ENCODE results near the gene SNRPD3. TPM values are rescaled to one million over a fixed set of nuclear protein-coding genes. Genes with fewer than 3 reads are reported as not detected.
A peak's percentile ranks its signal among the peaks of the same experiment; 100 is the strongest.

The SNRPD3 gene
- total RNA-seq, 1 experiment from 2014 or later = 133 TPM

DNA sequence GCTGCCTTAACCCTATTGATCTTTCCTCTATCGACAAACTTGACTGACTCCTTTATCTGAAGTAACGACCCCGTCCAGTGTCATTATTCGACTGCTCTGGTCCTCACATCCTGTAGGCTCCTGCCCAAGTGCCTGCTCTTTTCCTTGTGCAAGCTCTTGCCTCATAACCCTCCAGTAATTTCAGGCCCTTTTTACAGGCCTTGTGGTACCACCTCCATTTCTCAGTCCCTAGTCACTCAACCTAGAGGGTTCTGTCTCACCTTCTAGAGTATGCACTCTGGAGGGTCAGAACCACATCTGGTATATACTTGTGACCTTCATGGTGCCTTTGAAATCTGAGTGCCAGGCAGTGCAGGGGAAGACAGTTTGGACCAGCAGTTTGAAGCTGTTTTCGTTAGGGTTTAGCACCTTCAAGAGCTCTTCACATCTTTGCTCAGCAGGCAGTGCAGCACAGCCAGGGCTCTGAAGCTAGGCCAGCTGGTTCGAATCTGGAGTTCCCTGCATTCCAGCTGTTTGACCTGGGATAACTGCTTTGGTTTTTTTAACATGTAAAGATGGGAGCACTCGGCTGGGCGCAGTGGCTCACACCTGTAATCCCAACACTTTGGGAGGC is 11.2 kb downstream of the SNRPD3 start:
- DNase-seq (ENCODE audit: low read depth) = no peak

DNA sequence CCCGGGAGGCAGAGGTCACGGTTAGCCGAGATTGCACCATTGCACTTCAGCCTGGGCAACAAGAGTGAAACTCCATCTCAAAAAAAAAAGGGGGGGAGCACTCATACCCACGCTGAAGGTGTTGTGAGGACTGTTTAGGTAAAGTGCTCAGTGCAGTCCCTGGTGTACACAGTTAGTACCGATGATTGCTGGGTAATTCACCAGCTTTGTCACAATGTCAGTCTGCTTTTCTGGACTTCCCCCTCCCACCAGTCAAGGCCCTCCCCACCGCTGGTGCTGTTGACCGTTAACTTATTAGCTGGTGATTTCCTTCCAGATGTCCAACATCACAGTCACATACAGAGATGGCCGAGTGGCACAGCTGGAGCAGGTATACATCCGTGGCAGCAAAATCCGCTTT is 11.9 kb downstream of the SNRPD3 start:
- DNase-seq (ENCODE audit: low read depth) = no peak

DNA sequence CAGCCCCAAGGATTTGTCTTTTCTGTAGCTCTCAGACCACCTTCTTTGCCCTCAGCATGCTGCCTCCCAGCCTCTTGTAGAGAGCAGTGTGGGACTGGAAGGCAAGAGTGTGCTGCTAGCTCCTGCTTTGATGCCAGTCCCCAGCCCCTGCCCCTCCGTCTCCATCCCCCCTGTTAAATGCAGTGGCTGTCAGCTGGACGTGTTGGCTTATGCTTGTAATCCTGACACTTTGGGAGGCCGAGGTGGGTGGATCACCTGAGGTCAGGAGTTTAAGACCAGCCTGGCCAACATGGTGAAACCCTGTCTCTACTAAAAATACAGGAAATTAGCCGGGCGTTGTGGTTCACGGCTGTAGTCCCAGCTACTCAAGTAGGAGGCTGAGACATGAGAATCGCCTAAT is 15.5 kb downstream of the SNRPD3 start:
- DNase-seq (ENCODE audit: low read depth) = no peak

DNA sequence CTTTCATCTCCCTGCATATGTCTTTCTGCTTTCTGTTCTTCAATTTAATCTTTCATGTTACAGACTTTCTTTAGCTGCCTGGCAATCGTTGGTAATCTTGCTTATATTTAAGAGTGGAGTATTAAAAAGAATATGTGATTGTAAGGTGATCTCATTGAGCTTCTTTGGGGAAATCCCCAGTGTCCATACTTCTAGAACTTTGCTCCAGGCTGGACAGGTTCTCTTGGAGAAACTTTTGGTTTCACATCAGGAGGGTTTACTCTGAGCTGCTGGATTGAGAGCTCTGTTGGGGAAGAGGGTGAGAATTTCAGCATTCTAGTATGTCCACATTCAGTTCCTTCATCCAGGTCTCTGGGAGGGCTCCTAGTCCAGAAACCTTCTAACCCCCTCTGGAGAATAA is 21.0 kb downstream of the SNRPD3 start:
- no peak for DNase-seq (ENCODE audit: low read depth)

DNA sequence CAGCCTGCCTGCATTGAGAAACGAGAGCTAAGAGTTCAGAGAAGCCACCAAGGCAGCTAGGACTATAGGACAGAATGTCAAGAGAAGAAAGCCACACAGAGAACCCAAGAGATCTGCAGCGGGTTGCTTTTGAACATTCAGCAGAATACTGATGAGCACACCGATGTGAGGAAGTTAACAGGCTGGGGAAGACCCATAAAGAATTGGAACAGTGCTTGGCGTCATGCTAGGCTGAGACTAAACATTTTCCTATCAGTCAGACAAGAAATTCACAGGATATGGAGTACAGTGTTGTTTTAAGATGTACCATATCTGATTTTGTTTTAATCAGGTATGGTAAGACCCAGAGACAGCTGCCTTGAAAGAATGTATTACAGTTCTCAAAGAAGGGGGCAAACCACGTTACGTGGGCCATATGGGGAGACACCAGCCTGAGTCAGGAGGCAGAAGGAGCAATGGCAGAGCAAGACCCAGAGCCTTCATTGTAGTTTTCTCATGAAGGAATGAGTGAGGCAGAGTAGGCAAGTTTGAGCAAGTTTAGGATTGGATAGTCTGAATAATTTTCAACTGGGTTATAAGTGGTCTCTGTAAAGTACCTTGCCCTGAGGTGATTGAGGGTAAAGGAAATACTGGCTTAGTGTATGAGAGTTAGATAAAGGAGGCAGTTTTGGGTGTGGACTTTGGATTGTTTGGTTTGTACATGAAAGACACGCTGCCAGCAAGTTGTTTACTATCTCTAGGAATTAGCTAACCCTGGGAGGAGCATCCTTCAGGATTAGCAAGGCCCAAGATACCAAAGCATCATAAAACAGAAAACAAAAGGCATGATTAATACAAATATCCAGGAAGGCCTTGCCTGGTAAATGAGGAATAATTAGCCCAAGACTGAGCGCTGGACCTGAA is 22.8 kb downstream of the SNRPD3 start:
- no peak for DNase-seq (ENCODE audit: low read depth)

DNA sequence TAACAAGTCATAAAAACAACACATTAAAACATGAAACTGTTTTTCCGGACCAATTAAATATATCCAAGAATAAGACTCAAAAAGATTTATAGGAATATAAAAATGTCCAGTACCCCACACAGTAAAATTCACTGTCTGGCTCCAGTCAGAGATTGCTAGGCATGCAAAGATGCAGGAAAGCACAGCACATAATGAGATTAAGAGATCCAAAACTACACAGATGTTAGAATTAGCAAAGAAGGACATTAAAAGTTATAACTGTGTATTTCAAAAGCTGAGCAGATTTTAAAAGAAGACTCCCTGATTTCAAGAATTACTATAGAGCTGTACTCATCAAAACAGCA is 23.4 kb downstream of the SNRPD3 start:
- no peak for DNase-seq (ENCODE audit: low read depth)

DNA sequence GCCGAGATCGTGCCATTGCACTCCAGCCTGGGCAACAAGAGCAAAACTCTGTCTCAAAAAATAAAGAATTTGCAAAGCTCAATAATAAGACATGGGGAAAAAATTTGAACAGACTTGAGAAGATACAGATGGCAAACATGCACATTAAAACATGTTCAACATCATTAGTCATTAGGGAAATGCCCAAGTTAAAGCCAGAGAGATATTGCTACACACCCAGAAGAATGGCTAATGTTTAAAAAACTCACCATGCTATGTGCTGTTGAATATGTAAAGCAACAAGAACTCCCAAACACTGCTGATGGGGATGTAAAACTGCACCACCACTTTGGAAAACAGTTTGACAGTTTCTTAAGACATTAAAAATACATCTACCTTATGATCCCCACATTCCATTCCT is 24.5 kb downstream of the SNRPD3 start:
- peak; percentile 35 for DNase-seq (ENCODE audit: low read depth)

DNA sequence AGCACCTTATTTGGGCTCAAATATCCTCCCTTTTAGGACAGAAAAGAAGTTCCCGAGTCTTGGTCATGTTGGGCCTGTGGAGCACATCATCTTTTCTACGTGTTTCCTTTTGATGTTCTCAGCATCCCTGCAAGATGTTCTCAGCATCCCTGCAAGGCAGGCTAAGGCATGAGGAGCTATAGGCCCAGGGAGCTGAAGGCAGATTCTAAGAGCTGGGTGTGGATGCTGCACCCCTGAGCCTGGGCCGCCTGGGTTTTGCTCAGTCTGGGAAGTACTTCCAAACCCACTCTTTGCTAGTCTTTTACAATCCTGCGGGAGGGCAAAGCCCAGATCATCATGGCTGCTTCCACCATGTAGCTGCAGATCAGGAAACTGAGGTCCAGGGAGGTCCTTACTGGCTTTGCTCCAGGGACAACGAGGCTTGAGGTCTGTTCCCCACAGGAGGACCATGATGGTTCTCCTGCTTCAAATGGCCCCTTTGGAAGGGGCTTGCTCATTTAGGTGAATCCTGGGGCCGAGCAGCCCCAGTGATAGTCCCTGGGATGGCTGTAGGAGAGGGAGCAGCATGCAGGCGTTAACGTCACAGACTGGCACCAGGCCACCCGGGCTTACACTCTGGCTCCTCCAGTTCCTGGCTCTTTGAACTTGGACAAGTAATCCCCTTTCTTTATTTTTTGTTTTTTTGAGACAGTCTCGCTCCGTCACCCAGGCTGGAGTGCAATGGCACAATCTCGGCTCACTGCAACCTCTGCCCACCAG is 26.4 kb downstream of the SNRPD3 start:
- no peak for DNase-seq (ENCODE audit: low read depth)

DNA sequence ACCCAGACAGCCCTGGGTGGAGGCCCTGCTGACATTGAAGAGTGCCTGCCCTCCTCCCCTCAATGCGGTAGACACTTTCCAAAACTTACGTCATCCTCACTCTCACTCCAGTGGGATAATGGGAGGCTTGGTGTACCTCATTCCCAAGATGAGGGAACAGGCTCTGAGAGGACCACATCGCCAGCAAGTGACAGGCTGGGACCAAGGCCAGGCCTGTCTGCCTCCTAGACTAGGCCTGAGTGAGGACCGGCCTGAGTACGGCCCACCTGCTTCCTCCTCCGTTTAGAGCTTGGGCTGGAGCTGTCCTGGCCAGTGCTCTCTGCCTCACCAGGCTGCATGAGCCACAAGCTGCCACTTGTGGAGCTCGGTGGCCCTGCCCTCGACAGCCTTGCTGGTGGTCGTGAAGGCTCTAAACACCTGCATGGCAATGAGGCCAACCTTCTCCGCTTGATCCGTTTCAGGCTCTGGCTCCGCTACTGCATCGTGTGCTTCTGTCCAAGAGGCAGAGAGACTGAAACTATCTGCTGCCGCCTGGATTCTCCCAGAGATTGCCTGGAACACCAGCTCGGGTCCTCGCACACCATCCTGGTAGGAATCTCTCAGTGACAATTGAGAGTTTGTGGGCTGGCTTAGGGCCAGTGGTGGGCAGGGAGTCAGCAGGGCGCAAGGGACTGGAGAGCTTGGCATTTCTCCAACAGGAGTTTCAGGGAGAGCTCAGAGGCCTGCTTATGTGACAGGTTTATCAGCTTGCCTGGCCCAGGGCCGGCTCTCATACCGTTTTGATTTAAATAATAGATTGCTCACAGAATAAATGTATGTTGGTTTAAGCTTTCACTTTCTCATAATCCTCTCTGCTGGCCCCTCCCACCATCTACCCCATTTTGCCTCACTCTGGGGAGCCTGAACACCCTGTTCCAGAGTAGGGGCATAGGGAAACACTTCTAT is 27.7 kb downstream of the SNRPD3 start:
- peak; percentile 44 for DNase-seq (ENCODE audit: low read depth)

DNA sequence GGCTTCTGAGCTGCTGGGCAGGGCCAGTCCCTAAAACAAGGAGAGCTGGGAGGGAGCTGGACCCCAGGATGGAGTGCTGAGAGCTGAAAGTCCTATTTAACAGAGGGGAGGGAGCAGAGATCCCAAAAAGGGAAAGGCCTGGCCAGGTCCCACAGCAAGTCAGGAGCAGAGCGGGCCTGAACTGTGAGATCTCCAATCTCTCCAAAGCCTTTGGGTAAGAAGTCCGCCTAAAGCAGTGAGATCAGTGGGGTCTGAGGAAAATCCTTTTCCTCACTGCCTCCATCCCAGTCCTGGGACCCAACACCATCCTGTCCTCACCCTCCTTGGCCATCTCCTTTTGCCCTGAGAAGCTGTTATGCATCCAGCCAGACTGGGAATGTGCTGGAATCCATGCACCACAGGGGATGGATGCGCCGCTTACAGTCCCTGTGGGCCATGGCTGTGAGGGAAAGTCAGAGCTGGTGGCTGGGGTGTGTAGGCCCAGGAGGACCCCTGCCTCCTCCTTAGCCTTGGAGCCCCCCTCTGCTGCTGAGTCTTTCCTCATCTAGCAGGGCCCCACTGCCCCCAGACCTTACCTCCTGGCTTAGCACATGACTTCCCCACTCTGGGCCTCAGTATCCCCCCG is 28.5 kb downstream of the SNRPD3 start:
- DNase-seq (ENCODE audit: low read depth) = no peak

DNA sequence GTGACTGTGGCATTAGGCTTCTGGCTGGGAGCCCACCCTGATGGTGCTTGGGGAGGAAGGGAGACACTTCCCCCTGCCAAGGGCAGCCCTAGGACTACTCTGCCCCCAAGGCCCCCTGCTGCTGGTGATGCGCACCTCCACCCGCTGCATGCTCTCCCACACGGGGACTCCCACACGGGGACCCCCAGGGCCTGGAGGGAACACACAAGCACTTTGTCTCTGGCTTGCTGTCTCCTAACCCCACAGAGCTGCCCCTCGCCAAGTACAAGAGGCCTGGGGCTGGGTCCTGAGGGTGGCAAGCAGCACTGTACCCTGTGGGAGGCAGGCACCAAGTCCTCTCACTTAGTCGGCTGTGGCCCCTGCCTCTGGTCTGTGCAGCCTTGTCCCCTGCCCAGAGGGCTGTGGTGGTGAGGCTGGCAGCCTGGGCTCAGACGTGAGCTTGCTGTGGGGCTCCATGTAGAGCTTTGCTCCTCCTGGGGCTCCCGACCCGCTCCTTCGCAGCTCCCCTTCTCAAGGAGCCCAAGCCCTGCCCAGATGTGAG is 29.1 kb downstream of the SNRPD3 start:
- DNase-seq (ENCODE audit: low read depth) = no peak

DNA sequence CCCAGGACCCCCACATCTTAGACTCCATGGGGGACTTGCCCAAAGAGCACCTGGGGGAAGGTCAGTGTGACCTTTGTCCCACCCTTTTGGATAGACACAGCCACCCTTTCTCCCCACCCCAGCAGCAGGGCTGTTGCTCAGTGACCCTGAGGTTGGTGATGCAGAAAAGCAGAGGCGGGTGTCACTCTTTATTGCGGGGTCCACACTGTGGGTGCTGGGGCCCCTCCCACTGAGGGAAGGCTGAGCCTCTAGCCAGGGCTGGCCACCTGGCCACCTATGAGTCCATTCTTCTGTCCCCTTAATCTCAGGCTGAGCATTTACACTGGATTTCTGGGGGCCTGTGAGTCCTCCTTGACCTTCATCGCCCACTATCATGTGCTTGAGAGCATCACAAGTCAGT is 29.7 kb downstream of the SNRPD3 start:
- DNase-seq (ENCODE audit: low read depth) = no peak

DNA sequence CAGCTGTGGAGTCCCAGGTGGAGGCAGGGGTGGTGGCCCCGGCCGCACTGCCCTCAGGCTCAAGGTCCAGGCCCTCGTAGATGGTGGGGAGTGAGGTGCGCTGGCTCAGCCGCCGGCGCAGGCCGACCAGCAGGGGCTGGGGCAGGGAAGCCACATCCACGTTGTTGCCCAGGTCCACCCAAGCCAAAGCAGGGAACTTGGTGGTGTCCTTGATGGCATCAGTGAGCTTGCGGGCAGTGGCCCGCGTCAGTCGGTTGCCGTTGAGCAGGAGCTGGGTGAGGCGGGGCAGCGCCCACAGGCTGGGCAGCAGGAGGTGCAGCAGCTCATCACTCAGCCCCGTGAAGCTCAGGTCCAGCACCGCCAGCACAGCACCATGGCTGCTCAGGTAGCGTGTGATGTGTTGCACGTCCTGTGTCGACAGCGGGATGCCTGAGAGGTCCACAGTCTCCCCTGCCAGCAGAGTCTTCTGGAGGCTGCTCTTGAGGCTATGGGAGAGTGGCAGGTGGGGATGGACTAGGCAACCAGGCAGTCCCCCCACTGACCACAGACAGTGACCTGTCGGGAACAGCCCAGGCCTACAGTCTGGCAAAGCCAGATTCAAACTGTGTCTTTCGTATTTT is 30.2 kb downstream of the SNRPD3 start:
- DNase-seq (ENCODE audit: low read depth) = no peak

DNA sequence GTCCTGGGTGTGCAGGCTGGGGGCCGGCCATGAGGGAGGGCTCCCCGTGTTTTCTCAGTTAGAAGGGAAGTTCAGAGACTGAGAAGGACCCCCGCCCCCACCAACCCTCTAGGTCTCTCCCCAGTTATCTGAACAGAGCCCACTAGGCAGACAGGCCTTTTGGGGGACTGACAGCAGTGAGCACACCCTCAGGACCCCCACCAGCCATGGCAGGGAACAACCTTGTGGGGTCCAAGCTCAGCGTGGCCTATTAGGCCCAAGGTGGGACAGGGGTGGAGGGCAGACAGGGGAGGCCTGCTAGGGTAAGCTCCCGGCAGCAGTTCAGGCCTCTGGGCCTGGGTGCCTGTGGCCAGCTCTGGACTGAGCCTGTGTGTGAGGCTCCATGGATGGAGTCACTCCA is 31.5 kb downstream of the SNRPD3 start:
- no peak for DNase-seq (ENCODE audit: low read depth)

DNA sequence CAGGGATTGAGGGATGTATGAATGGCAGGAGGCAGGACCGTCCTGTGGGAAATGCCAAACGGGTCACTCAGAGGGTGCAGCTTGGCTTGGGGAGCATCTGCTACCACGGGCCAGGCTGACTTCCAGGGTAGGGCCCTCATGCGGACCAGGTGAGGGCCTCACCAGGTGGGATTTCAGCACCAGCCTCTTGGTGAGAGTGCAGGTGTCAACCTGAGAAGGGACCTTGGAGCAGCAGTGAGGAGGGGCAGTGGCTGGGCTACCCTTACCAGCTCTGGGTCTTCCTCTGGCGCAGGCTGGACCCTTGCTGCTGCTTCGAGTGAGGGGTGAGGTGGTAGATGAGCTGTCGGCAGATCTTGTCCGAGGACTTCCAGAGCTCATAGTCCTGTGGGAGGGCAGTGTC is 32.1 kb downstream of the SNRPD3 start:
- DNase-seq (ENCODE audit: low read depth) = no peak

DNA sequence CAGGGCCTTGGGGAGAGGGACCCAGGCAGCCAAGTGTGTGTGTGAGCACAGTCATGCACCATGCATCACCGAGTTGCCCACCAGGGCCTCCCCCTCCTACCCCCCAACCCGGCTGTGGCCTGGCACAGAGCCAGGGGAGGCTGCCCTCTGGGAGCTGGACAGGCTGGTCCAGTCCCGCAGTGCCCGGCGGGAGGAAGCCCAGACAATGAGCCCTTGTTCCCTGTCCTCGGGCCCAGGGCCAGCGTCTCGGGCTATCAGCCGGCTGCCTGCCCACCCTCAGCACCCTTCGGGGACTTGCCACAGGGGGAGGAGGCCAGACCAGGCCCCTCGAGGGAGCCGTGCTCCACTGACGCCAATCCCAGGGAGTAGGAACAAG is 32.6 kb downstream of the SNRPD3 start:
- DNase-seq (ENCODE audit: low read depth) = no peak

DNA sequence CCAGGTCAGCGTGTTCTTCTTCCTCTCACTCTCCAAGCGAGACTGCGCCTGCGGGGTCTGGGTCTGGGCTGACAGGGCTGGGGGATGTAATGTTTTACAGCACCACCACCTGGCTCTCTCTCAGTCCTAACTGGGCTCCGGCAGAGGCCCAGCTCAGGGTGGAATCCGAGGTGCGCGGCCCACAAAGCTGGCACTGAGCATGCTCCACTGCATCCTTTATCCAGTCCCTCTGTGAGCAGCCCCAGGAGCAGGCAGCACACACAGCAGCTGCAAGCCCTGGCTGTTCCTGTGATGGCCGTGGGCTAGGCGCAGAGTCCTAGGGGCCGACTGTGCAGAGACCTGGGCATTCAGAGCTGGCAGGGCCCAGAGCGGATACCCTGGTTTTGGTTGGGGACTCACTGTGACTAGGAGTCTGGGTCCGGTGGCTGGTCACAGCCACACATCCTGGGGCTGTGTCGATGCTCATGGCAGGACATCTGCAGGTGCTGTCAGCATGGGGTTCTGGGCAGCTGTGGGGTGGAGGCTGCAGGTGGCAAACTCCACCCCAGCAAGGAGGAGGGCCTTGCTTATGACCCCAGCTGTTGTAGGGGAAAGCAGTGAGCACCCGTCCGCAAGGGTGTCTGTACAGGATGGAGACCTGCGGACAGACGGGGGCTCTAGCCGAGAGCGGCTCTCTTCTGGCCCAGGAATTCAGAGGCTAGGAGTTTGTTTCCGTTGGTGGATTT is 33.1 kb downstream of the SNRPD3 start:
- no peak for DNase-seq (ENCODE audit: low read depth)

DNA sequence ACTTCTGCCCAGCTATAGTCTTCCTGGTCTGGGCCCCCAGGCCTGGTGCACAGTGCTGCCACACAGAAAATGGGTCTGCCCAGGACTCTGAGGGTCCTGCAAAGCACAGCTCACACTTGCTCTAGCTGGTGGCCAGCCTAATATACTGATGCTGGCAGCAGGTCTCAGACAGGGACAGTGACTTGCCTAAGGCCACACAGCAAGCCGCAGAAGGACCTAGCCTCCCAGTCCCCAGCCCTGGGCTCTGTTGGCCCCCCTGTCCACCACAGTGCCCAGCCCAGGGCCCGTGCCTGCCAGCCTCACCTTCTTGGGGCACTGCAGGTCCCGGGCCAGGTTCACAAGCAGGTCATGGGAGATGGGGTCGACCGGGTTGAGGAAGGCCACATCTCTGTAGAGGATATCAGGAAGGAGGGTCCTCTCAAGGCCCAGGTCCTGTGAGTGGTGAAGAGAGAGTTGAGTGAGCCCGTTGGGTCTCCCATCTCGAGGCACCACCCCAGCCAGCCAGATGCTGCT is 33.8 kb downstream of the SNRPD3 start:
- DNase-seq (ENCODE audit: low read depth) = no peak

DNA sequence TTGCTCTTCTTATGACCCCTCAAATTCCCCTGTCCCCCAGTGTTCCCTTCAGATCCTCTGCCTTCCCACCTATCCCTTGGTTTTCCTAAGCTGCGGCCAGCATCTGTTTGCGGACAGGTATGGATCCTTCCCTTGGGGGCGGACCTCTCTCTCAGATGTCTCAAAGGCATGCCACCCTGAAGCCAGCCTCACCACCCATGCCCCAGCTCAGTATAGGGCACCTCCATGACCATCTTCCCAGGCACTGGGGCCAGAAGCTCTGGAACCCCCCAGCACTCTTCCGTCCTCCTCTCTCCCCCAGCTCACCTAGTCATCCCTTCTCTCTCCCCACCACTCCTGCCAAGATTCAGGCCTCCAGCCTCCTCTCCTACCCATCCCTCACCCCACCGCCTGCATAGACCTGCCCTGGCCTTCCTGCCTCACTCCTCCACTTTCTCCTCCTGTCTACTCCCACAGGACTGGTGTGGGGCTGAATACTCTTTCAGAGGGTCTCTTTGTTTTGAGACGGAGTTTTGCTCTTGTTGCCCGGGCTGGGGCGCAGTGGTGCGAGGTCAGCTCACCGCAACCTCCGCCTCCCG is 34.9 kb downstream of the SNRPD3 start:
- no peak for DNase-seq (ENCODE audit: low read depth)

Measured in LHCN-M2 (cell line).